ENCODE measurements around the gene ST6GALNAC3. TPM values are rescaled to one million over a fixed set of nuclear protein-coding genes. Genes with fewer than 3 reads are reported as not detected.
"Not testable (repeated sequence)": the region's sequence is repeated elsewhere in the genome, so short reads cannot be mapped to it uniquely, and the experiment has no call there.

Gene ST6GALNAC3
- total RNA-seq, 2 donors from 2014 or later, result 0.28 TPM; not detected in 1

DNA sequence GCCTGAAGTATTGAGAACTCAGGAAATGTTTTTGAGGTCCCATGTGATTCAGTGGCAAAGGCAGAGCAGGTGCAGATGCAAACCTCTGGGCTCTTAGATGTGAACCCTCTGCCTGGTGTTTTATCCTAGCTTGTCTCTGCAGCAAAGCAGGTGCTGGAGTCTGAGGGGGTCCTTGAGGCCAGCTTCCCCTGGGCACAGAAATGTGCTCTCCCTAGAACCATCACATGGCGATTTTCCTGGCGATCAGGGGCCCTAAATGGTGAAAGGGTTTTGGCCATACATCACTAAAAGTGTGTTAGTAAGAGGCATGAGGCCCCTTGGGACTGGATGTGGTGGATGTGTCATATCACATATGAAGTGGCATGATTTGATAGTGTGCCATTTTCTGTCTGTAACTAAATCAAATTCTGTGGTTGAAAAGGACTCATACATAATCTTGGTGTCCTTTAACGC lies 144.8 kb downstream of the ST6GALNAC3 start:
- Mint-ChIP-seq H3K4me3 (no peak overlapping the region), H3K36me3 (no peaks in the 10 kb centered on the region), H3K4me1 (ENCODE audit: low read depth in 2 of 2) (no peaks in the 10 kb centered on the region), H3K27me3 (peaks cover 0 to 4% of the 10 kb centered on the region in 2 donors), H3K9me3 (no peaks in the 10 kb centered on the region), H3K27ac (no peak overlapping the region)
- DNase-seq (ENCODE audit: low spot score), result no peak
- peak in 1 of 2 donors; percentile 15 for ATAC-seq

DNA sequence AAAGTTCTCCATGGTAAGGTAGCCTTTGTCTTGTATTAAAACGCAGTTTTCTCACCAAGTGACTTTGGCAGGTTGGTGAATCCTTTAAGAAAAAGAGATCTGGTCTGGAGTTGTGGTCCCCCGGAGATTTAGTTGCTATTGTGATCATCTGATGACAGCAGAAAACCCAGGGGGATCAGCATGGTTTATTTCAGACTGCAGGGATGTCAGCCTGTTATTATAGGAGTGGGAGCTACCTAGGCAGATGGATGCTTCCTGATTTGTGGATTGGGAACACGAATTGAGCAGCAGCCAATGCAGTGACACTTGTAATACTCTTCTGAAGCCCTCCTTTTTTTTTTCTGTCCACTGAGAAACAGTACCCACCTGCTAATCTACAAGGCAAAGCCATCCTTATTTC lies 150.2 kb downstream of the ST6GALNAC3 start:
- Mint-ChIP-seq H3K27ac (no peak overlapping the region), H3K27me3 (peaks cover 0 to under 1% of the 10 kb centered on the region in 2 donors), H3K36me3 (no peaks in the 10 kb centered on the region), H3K9me3 (no peaks in the 10 kb centered on the region), H3K4me1 (ENCODE audit: low read depth in 2 of 2) (no peaks in the 10 kb centered on the region), H3K4me3 (no peak overlapping the region)
- DNase-seq (ENCODE audit: low spot score), result no peak
- no peak for ATAC-seq

DNA sequence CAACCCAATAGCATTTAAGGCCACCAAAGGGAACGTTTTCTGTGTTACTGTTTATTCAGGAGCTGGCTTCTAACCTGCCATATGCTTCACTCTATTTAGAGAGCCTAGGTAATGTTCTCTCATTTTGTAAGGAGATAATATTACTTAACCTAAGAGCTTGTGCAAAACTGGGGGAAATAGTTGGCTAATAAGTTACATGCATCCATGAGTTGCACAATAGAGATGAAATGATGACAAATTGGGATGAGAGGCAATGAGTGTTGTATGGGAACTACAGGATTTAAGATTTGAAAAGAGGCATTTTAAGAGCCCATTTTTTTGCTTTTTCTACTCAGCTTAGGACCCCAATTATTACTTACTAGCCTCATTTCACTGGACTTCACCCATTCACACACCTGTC lies 151.0 kb downstream of the ST6GALNAC3 start:
- DNase-seq (ENCODE audit: low spot score) (no peak), ATAC-seq (no peak)
- no peaks in the 10 kb centered on the region for H3K4me1 Mint-ChIP-seq (ENCODE audit: low read depth in 2 of 2)
- H3K27ac Mint-ChIP-seq, result no peak overlapping the region
- H3K9me3 Mint-ChIP-seq, result no peaks in the 10 kb centered on the region
- H3K36me3 Mint-ChIP-seq, result no peaks in the 10 kb centered on the region
- H3K4me3 Mint-ChIP-seq, result no peak overlapping the region
- H3K27me3 Mint-ChIP-seq, result no peaks in the 10 kb centered on the region

DNA sequence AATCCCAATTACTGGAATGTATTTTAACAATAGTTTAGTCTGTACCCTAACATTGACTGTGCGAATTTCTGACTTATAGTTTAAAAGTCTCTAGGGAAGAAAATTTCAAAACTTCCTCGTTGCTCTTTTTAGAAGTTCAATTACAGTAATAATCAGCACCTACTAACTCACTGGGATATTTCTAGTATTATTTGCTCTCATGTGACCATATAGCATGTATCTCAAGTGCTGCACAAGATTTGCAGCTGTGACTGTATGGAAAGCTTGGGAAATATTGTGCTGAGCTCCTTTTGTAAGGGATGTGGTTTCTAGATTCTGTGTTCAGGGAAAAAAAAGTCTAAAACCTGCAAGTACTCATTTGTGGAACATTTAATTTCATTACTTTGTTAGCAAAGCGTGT lies 153.1 kb downstream of the ST6GALNAC3 start:
- Mint-ChIP-seq H3K27me3 (no peaks in the 10 kb centered on the region), H3K9me3 (no peaks in the 10 kb centered on the region), H3K4me1 (ENCODE audit: low read depth in 2 of 2) (no peaks in the 10 kb centered on the region), H3K4me3 (no peak overlapping the region), H3K36me3 (no peaks in the 10 kb centered on the region), H3K27ac (no peak overlapping the region)
- DNase-seq (ENCODE audit: low spot score) (no peak), ATAC-seq (no peak)

DNA sequence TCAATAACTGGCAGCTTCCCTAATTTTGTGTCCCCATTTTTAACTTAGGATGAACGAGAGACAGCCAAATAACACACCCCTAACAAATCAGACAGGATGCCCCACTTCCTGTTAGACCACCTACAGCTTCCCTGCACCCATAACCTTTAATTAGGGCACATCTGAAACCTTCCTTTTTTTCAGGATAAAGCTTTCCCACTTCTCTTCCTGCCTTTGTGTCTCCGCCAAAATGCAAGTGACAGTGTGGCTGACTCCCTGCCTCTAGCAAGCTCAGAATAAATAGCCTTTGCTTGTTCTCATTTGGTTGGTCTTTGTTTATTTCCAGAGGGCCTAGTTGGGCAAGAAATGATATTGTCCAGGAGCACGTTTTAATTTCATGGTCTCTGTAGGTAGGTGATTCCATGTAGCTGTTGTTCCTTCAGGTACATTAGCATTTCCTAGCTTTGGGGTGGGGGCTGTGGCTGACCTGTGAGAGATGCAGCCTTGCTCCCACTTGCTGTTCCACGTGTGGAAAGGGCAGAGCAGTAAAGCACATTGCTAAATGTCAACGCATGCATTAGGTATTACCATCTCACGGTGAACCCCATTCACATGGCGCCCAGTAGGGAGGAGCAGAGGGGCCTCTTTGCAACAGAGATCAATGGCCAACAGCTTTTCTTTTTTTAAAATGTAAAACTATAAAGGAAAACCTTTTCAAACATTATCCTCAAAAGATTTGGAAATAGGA lies 154.9 kb downstream of the ST6GALNAC3 start:
- Mint-ChIP-seq H3K4me3 (no peak overlapping the region), H3K36me3 (no peaks in the 10 kb centered on the region), H3K27me3 (no peaks in the 10 kb centered on the region), H3K4me1 (ENCODE audit: low read depth in 2 of 2) (no peaks in the 10 kb centered on the region), H3K9me3 (no peaks in the 10 kb centered on the region), H3K27ac (no peak overlapping the region)
- DNase-seq (ENCODE audit: low spot score) (no peak), ATAC-seq (no peak)

DNA sequence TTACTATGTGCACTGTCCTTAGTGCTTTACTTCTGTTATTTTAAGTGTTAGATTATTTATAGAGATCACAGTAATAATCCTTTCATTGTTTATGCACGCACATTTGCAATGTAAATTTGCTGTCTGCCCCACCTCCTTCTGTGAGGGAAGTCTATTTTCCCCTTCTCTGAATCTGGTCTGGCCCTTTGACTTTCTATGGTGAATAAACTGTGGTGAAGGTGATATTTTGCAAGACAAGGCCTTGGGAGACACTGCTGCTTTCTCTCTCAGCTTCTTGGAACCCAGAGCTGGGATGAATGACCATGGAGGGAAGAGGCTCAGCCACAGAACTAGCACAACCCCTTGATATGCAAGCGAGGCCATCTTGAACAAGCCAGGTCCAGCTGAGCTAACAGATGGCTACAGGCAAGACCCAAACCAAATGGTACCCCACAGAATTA lies 156.3 kb downstream of the ST6GALNAC3 start:
- Mint-ChIP-seq H3K9me3 (no peaks in the 10 kb centered on the region), H3K36me3 (no peaks in the 10 kb centered on the region), H3K27ac (no peak overlapping the region), H3K27me3 (no peaks in the 10 kb centered on the region), H3K4me1 (ENCODE audit: low read depth in 2 of 2) (no peaks in the 10 kb centered on the region), H3K4me3 (no peak overlapping the region)
- ATAC-seq (no peak), DNase-seq (ENCODE audit: low spot score) (no peak)

DNA sequence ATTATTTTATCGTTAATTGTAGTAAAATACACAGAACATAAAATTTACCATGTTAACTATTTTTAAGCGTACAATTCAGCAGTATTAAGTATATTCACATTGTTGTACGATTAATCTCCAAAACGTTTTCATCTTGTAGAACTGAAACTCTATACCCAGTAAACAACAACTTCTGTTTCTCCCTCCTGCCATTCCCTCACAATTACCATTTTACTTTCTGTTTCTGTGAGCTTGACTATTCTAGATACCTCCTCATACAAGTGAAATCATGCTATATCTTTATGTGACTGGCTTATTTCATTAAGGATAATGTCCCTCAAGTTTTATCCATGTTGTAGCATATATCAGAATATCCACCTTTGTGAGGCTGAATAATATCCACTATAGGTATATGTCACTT lies 156.8 kb downstream of the ST6GALNAC3 start:
- no peaks in the 10 kb centered on the region for H3K4me1 Mint-ChIP-seq (ENCODE audit: low read depth in 2 of 2)
- no peaks in the 10 kb centered on the region for H3K9me3 Mint-ChIP-seq
- H3K27me3 Mint-ChIP-seq, result no peaks in the 10 kb centered on the region
- DNase-seq (ENCODE audit: low spot score) (no peak), ATAC-seq (no peak)
- H3K4me3 Mint-ChIP-seq, result no peak overlapping the region
- no peaks in the 10 kb centered on the region for H3K36me3 Mint-ChIP-seq
- H3K27ac Mint-ChIP-seq, result no peak overlapping the region

DNA sequence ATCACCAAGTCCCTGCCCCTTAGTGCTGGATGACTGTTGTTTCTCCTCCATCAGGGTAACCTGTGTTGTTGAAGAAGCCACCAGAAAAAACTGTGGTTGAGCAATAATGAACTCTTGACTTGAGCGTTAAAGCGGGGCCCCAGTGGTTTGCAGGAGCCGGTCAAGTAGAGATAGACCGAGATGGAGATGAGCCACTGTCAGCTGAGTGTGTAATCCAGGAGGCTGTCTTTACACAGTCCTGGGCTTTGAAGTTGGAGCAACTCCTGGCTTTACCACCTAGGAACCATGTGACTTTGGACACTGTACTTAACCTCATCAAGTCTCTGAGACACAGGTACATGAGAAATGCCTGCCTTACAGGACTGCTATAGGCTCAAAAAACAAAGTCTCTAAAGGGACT lies 158.1 kb downstream of the ST6GALNAC3 start:
- H3K36me3 Mint-ChIP-seq, result no peaks in the 10 kb centered on the region
- DNase-seq (ENCODE audit: low spot score) (no peak), ATAC-seq (no peak)
- no peak overlapping the region for H3K4me3 Mint-ChIP-seq
- H3K4me1 Mint-ChIP-seq (ENCODE audit: low read depth in 2 of 2), result no peaks in the 10 kb centered on the region
- no peaks in the 10 kb centered on the region for H3K9me3 Mint-ChIP-seq
- no peak overlapping the region for H3K27ac Mint-ChIP-seq
- no peaks in the 10 kb centered on the region for H3K27me3 Mint-ChIP-seq

DNA sequence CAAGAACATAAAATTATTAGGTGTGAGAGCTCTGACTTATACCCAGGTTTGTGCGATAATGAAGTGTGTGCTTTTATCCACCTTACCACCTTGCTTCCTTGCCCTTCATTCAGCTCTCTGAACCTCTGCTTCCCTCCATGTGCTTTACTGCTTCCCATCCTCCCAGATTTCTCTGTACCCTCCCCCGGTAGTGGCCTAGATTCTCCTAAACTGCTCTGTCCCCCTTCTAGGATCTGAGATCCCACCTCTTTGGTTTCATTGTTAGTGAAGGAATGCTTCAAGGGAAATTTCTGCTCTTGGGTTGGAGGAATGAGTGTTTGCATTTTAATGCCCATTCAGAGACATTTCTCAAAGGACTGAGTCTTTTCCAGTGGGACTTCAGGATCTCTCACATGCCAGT lies 159.5 kb downstream of the ST6GALNAC3 start:
- H3K36me3 Mint-ChIP-seq, result no peaks in the 10 kb centered on the region
- H3K9me3 Mint-ChIP-seq, result no peaks in the 10 kb centered on the region
- ATAC-seq, result no peak
- H3K4me3 Mint-ChIP-seq, result no peak overlapping the region
- H3K4me1 Mint-ChIP-seq (ENCODE audit: low read depth in 2 of 2), result no peaks in the 10 kb centered on the region
- DNase-seq (ENCODE audit: low spot score), result no peak
- H3K27me3 Mint-ChIP-seq, result peaks cover 0 to 8% of the 10 kb centered on the region in 2 donors
- no peak overlapping the region for H3K27ac Mint-ChIP-seq

DNA sequence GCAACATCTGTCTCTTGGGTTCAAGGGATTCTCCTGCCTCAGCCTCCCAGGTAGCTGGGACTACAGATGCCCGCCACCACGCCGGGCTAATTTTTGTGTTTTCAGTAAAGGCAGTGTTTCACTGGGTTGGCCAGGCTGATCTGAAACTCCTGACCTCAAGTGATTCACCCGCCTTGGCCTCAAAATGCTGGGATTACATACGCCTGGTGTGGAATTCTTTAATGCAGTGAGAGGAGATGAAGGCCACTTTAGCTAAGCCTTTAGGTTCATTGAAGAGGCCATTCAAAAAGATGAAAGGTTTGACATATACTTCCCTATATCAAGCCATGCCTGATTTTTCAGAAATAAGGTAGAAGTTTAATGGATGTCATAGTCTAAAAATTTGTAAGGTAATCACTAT lies 162.7 kb downstream of the ST6GALNAC3 start:
- peaks cover 0 to 8% of the 10 kb centered on the region in 2 donors for H3K27me3 Mint-ChIP-seq
- H3K27ac Mint-ChIP-seq, result no peak overlapping the region
- H3K9me3 Mint-ChIP-seq, result no peaks in the 10 kb centered on the region

DNA sequence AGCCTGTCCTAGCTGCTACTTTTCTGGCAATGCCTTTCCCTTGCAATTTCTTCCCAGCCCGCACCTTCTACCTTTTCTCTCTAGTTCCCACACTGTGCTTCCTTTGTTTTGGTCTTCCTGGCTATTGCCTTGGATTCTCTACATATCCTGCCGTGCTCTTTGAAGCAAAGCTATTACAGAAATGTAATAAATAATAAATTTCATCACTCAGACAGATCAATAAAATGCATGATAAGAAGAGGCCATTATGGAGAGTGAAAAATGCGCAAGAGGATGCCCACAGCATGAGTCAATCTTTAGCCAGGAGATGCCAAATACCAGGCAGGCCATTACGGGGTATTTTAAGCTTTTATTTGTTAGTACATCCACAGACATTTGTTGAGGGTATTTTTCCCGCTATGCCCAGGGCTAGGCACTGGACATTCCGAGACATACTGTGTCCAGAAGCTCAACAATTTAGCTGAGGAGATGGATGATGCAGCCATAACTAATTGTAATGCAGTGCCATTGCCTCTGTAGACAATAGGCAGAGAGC lies 163.6 kb downstream of the ST6GALNAC3 start:
- ATAC-seq, result no peak
- Mint-ChIP-seq H3K4me1 (ENCODE audit: low read depth in 2 of 2) (no peaks in the 10 kb centered on the region), H3K27ac (no peak overlapping the region), H3K36me3 (no peaks in the 10 kb centered on the region), H3K9me3 (no peaks in the 10 kb centered on the region), H3K27me3 (peaks cover 0 to 8% of the 10 kb centered on the region in 2 donors), H3K4me3 (no peak overlapping the region)
- DNase-seq (ENCODE audit: low spot score), result no peak

More for the DNA sequence above, 162.7 kb downstream of the ST6GALNAC3 start:
- H3K4me1 Mint-ChIP-seq (ENCODE audit: low read depth in 2 of 2), result no peaks in the 10 kb centered on the region
- ATAC-seq, result no peak
- H3K4me3 Mint-ChIP-seq, result no peak overlapping the region
- no peak for DNase-seq (ENCODE audit: low spot score)
- H3K36me3 Mint-ChIP-seq, result no peaks in the 10 kb centered on the region

DNA sequence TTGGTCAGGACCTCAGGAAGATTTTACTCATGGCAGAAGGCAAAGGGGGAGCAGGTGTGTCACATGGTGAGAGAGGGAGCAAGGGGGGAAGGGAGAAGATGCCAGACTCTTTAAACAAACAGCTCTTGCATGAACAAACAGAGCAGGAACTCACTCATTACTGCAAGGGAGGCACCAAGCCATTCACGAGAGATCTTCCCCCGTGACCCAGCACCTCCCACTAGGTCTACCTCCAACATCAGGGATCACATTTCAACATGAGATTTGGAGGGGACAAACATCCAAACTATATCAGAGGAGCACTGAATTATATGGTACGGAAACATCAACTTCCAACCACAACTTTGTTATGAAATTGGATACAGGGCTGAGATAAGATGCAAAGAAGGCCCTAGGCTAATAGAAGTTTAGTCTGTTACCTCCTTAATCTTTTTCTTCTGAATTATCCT lies 164.9 kb downstream of the ST6GALNAC3 start:
- ATAC-seq, result no peak
- no peak for DNase-seq (ENCODE audit: low spot score)
- Mint-ChIP-seq H3K36me3 (no peaks in the 10 kb centered on the region), H3K27ac (no peak overlapping the region), H3K4me3 (no peak overlapping the region), H3K4me1 (ENCODE audit: low read depth in 2 of 2) (no peaks in the 10 kb centered on the region), H3K27me3 (peaks cover 3 to 8% of the 10 kb centered on the region in 2 donors), H3K9me3 (peaks cover 4% of the 10 kb centered on the region)

DNA sequence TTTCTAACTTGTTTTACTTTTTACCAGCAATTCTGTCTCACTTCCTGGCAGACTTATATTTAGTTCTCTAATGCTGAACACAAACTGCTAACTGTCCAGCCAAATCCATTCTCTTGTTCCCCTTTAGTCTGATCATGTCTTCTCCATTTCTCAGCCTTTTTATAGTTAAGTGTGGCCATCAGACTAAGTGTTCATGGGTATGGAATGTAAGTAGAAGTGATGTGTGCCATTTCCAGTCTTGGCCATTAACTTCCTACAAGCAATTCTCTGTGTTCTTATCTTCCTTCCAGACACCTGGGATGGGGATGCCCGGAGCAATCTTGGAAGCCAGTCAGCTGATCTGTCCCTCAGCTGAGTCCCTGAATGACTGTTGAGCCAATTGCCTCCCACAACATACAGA lies 165.8 kb downstream of the ST6GALNAC3 start:
- ATAC-seq (no peak), DNase-seq (ENCODE audit: low spot score) (no peak)
- peaks cover 3 to 8% of the 10 kb centered on the region in 2 donors for H3K27me3 Mint-ChIP-seq
- H3K4me1 Mint-ChIP-seq (ENCODE audit: low read depth in 2 of 2), result no peaks in the 10 kb centered on the region
- peaks cover 4% of the 10 kb centered on the region for H3K9me3 Mint-ChIP-seq
- H3K27ac Mint-ChIP-seq, result no peak overlapping the region
- no peak overlapping the region for H3K4me3 Mint-ChIP-seq
- H3K36me3 Mint-ChIP-seq, result no peaks in the 10 kb centered on the region

DNA sequence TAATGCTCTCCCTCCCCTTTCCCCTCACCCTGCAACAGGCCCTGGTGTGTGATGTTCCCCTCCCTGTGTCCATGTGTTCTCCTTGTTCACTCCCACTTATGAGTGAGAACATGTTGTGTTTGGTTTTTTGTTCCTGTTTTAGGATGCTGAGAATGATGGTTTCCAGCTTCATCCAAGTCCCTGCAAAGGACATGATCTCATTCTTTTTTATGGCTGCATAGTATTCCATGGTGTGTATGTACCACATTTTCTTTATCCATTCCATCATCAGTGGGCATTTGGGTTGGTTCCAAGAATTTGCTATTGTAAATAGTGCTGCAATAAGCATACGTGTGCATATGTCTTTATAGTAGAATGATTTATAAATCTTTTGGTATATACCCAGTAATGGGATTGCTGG lies 168.0 kb downstream of the ST6GALNAC3 start:
- not testable (repeated sequence) for H3K4me1 Mint-ChIP-seq (ENCODE audit: low read depth in 2 of 2); ATAC-seq; DNase-seq (ENCODE audit: low spot score); H3K27ac Mint-ChIP-seq; H3K4me3 Mint-ChIP-seq; H3K9me3 Mint-ChIP-seq; H3K27me3 Mint-ChIP-seq; H3K36me3 Mint-ChIP-seq
